Smooth muscle cell of trachea (primary cell): ENCODE measurements around the gene OR2T3. TPM values are rescaled to one million over a fixed set of nuclear protein-coding genes. Genes with fewer than 3 reads are reported as not detected.

ENCODE experiments used
- total RNA-seq: library from RNA; depleted of rRNA; stranded (reverse); fragments of >200 nt; gene quantifications from 2 replicates; pipeline ENCODE4 v1.2.1, GENCODE V29; 2014

OR2T3 gene
- total RNA-seq = not detected in 2 replicates

GRCh38 chr1:248473051-248473450 is at the start of gene OR2T3:
TSS of gene OR2T3 (plus strand) at chr1:248473351. CDS start at chr1:248473351, 0 bp downstream.

GRCh38 chr1:248445399-248445798 is 27.8 kb upstream of the OR2T3 start, which contains the start of gene OR2T2:
TSS of gene OR2T2 (plus strand) at chr1:248445637. CDS start at chr1:248452798, 7,161 bp downstream.

GRCh38 chr1:248488289-248488688 is 15.1 kb downstream of the OR2T3 start, which contains the start of gene OR2T5:
TSS of gene OR2T5 (plus strand) at chr1:248488589. CDS start at chr1:248488589, 0 bp downstream.

GRCh38 chr1:248507773-248508172 is 34.6 kb downstream of the OR2T3 start, which contains the start of gene OR2G6:
TSS of gene OR2G6 (plus strand) at chr1:248508073. CDS start at chr1:248521647, 13,574 bp downstream.

Other genes with a start within 250 kb of the OR2T3 start
- not detected in 2 replicates for gene OR2M4, start 241.9 kb upstream of the OR2T3 start, total RNA-seq
- not detected in 2 replicates for gene OR2T33, start 195.4 kb upstream of the OR2T3 start, total RNA-seq
- not detected in 2 replicates for gene OR2T12, start 169.9 kb upstream of the OR2T3 start, total RNA-seq
- gene OR2M7, start 148.8 kb upstream of the OR2T3 start, total RNA-seq = not detected in 2 replicates
- gene OR14C36, start 124.6 kb upstream of the OR2T3 start, total RNA-seq = not detected in 2 replicates
- gene OR2T4, start 111.7 kb upstream of the OR2T3 start, total RNA-seq = not detected in 2 replicates
- gene OR2T6, start 97.6 kb upstream of the OR2T3 start, total RNA-seq = not detected in 2 replicates
- gene OR2T1, start 70.3 kb upstream of the OR2T3 start, total RNA-seq = not detected in 2 replicates
- not detected in 2 replicates for gene OR2T2, start 27.7 kb upstream of the OR2T3 start, total RNA-seq
- gene OR2T5, start 15.2 kb downstream of the OR2T3 start, total RNA-seq = not detected in 2 replicates
- not detected in 2 replicates for gene OR2G6, start 34.7 kb downstream of the OR2T3 start, total RNA-seq
- gene OR2T29, start 89.4 kb downstream of the OR2T3 start, total RNA-seq = not detected in 2 replicates
- gene OR2T34, start 101.4 kb downstream of the OR2T3 start, total RNA-seq = not detected in 2 replicates
- not detected in 2 replicates for gene OR2T10, start 124.3 kb downstream of the OR2T3 start, total RNA-seq
- not detected in 2 replicates for gene OR2T11, start 161.7 kb downstream of the OR2T3 start, total RNA-seq
- not detected in 2 replicates for gene OR2T35, start 171.9 kb downstream of the OR2T3 start, total RNA-seq
- gene OR2T27, start 182.2 kb downstream of the OR2T3 start, total RNA-seq = not detected in 2 replicates
- gene OR14I1, start 229.4 kb downstream of the OR2T3 start, total RNA-seq = not detected in 2 replicates